Stomach smooth muscle (tissue), 2 donors: ENCODE results near the gene SLC12A6.
A peak's percentile ranks its signal among the peaks of the same experiment; 100 is the strongest.
"Not testable (repeated sequence)": the region's sequence is repeated elsewhere in the genome, so short reads cannot be mapped to it uniquely, and the experiment has no call there.

Experiments
- H3K27ac ChIP-seq: one replicate; pipeline ENCODE4 v1.7.0; 2013; ENCODE audit warnings: mild to moderate bottlenecking, low read length, inconsistent platforms
- H3K27me3 ChIP-seq, 2 donors: one replicate each; pipeline ENCODE4 v1.7.0; 2013; ENCODE audit warnings: low read length in 2 of 2; ENCODE audit not compliant: insufficient read depth in 2 of 2, control insufficient read depth in 1 of 2
- H3K36me3 ChIP-seq, 2 donors: one replicate each; pipeline ENCODE4 v1.7.0; 2013; ENCODE audit warnings: low read length in 2 of 2; ENCODE audit not compliant: control insufficient read depth in 2 of 2, insufficient read depth in 2 of 2
- H3K4me1 ChIP-seq: one replicate; pipeline ENCODE4 v1.7.0; 2013; ENCODE audit warnings: low read length; ENCODE audit not compliant: control insufficient read depth, insufficient read depth
- H3K4me3 ChIP-seq, 2 donors: one replicate each; pipeline ENCODE4 v1.7.0; 2013; ENCODE audit warnings: low read length in 2 of 2
- H3K9ac ChIP-seq, 2 donors: one replicate each; pipeline ENCODE4 v1.7.0; 2013; ENCODE audit warnings: low read length in 2 of 2, mild to moderate bottlenecking in 1 of 2
- H3K9me3 ChIP-seq, 2 donors: one replicate each; pipeline ENCODE4 v1.7.0; 2013; ENCODE audit warnings: low read length in 2 of 2; ENCODE audit not compliant: control insufficient read depth in 2 of 2
- donor health status: healthy.
- donor health status: Pancreatic carcinoma.

Gene SLC12A6

GRCh38 chr15:34223904-34224596 is 113.5 kb downstream of the SLC12A6 start:
- Histone ChIP-seq H3K36me3 (peaks cover 7 to 12% of the 10 kb centered on the region in 2 donors), H3K9me3 (no peaks in the 10 kb centered on the region), H3K4me1 (peaks cover 7% of the 10 kb centered on the region), H3K27me3 (no peaks in the 10 kb centered on the region), H3K9ac (peak overlapping the region; percentile 99 to 100), H3K4me3 (peak overlapping the region; percentile 100), H3K27ac (peak overlapping the region; percentile 93)

- Histone ChIP-seq H3K27me3 (peaks cover 0 to 4% of the 10 kb centered on the region in 2 donors), H3K4me1 (no peaks in the 10 kb centered on the region), H3K36me3 (no peaks in the 10 kb centered on the region), H3K4me3 (no peak overlapping the region), H3K27ac (no peak overlapping the region), H3K9ac (no peak overlapping the region), H3K9me3 (no peaks in the 10 kb centered on the region)
These were observed 119.9 kb downstream of the SLC12A6 start for GRCh38 chr15:34217587-34218225.

- no peak overlapping the region for H3K4me3 ChIP-seq
- H3K27ac ChIP-seq, result no peak overlapping the region
- no peaks in the 10 kb centered on the region for H3K9me3 ChIP-seq
- no peaks in the 10 kb centered on the region for H3K36me3 ChIP-seq
- no peak overlapping the region for H3K9ac ChIP-seq
- no peaks in the 10 kb centered on the region for H3K4me1 ChIP-seq
- H3K27me3 ChIP-seq, result peaks cover 0 to 4% of the 10 kb centered on the region in 2 donors
These were observed 120.9 kb downstream of the SLC12A6 start for GRCh38 chr15:34216527-34217270.

- Histone ChIP-seq H3K27me3 (peaks cover 0 to 4% of the 10 kb centered on the region in 2 donors), H3K9me3 (no peaks in the 10 kb centered on the region), H3K9ac (no peak overlapping the region), H3K4me3 (no peak overlapping the region), H3K27ac (no peak overlapping the region), H3K36me3 (no peaks in the 10 kb centered on the region), H3K4me1 (no peaks in the 10 kb centered on the region)
These were observed 123.4 kb downstream of the SLC12A6 start for GRCh38 chr15:34214135-34214534.

GRCh38 chr15:34213690-34214089 is 123.9 kb downstream of the SLC12A6 start:
- no peak overlapping the region for H3K4me3 ChIP-seq
- no peaks in the 10 kb centered on the region for H3K9me3 ChIP-seq
- peaks cover 0 to 4% of the 10 kb centered on the region in 2 donors for H3K27me3 ChIP-seq
- H3K9ac ChIP-seq, result no peak overlapping the region
- H3K4me1 ChIP-seq, result peaks cover 3% of the 10 kb centered on the region
- H3K27ac ChIP-seq, result no peak overlapping the region
- no peaks in the 10 kb centered on the region for H3K36me3 ChIP-seq

- H3K27me3 ChIP-seq, result peaks cover 0 to 3% of the 10 kb centered on the region in 2 donors
- H3K9ac ChIP-seq, result peak within 1 kb of the TSS; percentile 86 to 96
- no peaks in the 10 kb centered on the region for H3K9me3 ChIP-seq
- peak within 1 kb of the TSS; percentile 82 to 85 for H3K4me3 ChIP-seq
- peak within 1 kb of the TSS; percentile 37 for H3K27ac ChIP-seq
- peaks cover 0 to 3% of the 10 kb centered on the region in 2 donors for H3K36me3 ChIP-seq
- peaks cover 6% of the 10 kb centered on the region for H3K4me1 ChIP-seq
These were observed 127.9 kb downstream of the SLC12A6 start, which contains the start of gene KATNBL1 for GRCh38 chr15:34209421-34210282. Gene KATNBL1, minus strand, starts transcription at chr15:34210096. Its CDS starts 46,420 bp downstream, at chr15:34163676.

- Histone ChIP-seq H3K4me1 (peaks cover 6% of the 10 kb centered on the region), H3K9ac (no peak overlapping the region), H3K27me3 (no peaks in the 10 kb centered on the region), H3K4me3 (no peak overlapping the region), H3K36me3 (peaks cover 0 to 3% of the 10 kb centered on the region in 2 donors), H3K27ac (no peak overlapping the region), H3K9me3 (no peaks in the 10 kb centered on the region)
These were observed 131.6 kb downstream of the SLC12A6 start for GRCh38 chr15:34206011-34206410.

GRCh38 chr15:34203936-34204335 is 133.6 kb downstream of the SLC12A6 start:
- Histone ChIP-seq H3K36me3 (peaks cover 0 to 3% of the 10 kb centered on the region in 2 donors), H3K4me3 (no peak overlapping the region), H3K27ac (no peak overlapping the region), H3K4me1 (peaks cover 5% of the 10 kb centered on the region), H3K9ac (no peak overlapping the region), H3K27me3 (no peaks in the 10 kb centered on the region), H3K9me3 (no peaks in the 10 kb centered on the region)

GRCh38 chr15:34203305-34203704 is 134.3 kb downstream of the SLC12A6 start:
- H3K27me3 ChIP-seq, result no peaks in the 10 kb centered on the region
- H3K9me3 ChIP-seq, result no peaks in the 10 kb centered on the region
- peaks cover 0 to 3% of the 10 kb centered on the region in 2 donors for H3K36me3 ChIP-seq
- peaks cover 2% of the 10 kb centered on the region for H3K4me1 ChIP-seq
- no peak overlapping the region for H3K4me3 ChIP-seq
- H3K9ac ChIP-seq, result no peak overlapping the region
- H3K27ac ChIP-seq, result no peak overlapping the region

- H3K9me3 ChIP-seq, result not testable (repeated sequence)
These were observed 144.3 kb downstream of the SLC12A6 start for GRCh38 chr15:34193272-34193671.

More at GRCh38 chr15:34193272-34193671, 144.3 kb downstream of the SLC12A6 start:
- H3K27me3 ChIP-seq, H3K36me3 ChIP-seq, H3K27ac ChIP-seq, H3K4me3 ChIP-seq, H3K9ac ChIP-seq, H3K4me1 ChIP-seq: not testable (repeated sequence)
